HG03060 (cell line): ENCODE data around the gene TOP2B.

Experiments
- ATAC-seq: cut with Tn5 transposase; IDR thresholded peaks from one replicate; pipeline ENCODE4 v1.9.1; 2021; ENCODE audit warnings: low read depth, moderate number of reproducible peaks; ENCODE audit not compliant: unreplicated experiment

The TOP2B gene, protein sequence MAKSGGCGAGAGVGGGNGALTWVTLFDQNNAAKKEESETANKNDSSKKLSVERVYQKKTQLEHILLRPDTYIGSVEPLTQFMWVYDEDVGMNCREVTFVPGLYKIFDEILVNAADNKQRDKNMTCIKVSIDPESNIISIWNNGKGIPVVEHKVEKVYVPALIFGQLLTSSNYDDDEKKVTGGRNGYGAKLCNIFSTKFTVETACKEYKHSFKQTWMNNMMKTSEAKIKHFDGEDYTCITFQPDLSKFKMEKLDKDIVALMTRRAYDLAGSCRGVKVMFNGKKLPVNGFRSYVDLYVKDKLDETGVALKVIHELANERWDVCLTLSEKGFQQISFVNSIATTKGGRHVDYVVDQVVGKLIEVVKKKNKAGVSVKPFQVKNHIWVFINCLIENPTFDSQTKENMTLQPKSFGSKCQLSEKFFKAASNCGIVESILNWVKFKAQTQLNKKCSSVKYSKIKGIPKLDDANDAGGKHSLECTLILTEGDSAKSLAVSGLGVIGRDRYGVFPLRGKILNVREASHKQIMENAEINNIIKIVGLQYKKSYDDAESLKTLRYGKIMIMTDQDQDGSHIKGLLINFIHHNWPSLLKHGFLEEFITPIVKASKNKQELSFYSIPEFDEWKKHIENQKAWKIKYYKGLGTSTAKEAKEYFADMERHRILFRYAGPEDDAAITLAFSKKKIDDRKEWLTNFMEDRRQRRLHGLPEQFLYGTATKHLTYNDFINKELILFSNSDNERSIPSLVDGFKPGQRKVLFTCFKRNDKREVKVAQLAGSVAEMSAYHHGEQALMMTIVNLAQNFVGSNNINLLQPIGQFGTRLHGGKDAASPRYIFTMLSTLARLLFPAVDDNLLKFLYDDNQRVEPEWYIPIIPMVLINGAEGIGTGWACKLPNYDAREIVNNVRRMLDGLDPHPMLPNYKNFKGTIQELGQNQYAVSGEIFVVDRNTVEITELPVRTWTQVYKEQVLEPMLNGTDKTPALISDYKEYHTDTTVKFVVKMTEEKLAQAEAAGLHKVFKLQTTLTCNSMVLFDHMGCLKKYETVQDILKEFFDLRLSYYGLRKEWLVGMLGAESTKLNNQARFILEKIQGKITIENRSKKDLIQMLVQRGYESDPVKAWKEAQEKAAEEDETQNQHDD (N-terminal part only)

DNA sequence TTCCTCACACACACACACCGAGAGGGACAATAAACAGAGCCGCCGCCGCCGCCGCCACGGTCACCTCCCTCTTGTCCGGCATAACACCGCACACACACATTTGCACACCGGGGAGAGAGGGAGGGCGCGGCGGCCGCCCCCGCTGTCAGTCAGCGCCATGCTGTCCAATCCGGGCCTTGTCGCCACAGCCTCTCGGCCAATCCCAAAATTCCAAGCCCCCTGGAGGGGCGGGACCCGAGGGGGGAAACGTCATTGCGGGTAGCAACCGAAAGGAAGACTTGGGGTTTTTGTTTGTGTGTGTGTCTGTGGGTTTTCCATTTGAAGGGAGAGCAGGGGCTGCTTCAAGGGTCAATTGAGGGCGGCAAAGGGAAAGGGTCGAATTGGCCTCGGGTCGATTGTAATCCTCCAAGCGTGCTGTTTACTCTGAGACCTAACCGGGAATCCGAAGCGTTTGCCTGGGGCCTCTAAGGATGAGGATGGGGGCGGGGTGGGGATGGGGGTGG is at the start of gene TOP2B:
Gene TOP2B (minus strand): TSS at position 96 of the 503 bp plus-strand sequence. CDS start 610 bp downstream, outside the sequence.
- ATAC-seq = peak; percentile 90

DNA sequence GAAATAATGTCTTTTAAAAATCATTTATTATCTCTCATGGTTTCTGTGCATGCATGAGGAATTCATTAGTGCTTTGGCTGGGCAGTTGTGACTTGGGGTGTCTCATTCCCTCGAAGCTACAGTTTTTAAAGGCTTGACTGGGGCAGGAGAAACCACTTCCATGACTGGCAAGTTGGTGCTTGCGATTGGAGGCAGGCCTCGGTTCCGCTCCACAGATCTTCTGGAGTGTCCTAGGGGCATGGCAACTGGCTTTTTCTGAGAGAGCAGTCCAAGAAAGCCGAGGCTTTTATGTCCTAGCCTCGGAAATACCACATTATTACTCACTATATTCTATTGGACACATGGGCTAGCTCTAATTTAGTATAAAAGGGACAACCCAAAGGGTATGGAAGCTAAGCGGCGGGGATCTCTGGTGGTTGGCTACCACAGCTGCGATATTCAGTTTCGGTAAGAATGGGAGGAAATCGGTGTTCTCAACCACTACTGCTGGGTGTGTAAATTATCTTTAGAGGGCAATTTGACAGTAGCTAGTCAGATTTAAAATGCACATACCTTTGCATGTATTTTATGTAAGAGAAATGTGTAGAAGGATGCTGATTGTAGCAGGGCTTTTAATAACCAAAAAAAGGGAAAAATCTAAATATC is 48.8 kb upstream of the TOP2B start:
- ATAC-seq = no peak

DNA sequence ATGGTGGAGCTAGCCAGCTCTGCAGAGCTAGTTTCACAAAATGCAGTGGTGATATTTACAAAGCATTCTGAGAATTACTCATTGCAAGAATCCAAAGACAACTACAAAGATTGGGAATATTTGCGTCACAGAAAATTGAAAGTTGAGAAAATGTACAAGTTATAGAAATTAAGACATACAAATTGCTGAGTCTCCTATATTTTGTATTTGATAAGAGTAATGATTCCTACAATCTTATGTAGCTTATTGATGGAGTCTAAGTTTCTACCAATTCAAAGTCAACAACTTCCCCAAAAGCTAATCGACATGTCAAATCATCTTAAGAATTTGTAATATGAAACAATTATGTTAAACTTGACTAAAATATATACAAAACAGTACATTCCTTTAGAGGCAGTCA is 46.4 kb upstream of the TOP2B start:
- no peak for ATAC-seq

DNA sequence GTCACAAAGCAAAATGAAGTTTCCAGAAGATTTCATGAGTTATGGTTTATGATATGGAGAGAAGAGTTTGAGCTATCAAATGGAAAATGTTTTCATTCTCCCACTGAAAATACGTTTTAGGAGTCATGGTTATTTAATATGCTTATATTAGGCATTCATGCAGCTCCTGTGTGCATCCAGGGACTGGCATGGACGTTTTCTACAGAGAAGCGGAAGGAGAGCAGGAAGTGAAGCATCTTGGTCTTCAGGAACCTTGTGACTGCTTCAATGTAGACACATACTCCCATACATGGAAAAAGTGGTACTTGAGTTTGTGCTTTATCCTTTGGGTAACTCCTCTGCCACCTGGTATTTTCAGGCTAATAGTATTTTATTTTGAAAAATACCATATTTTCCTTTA is 43.3 kb upstream of the TOP2B start:
- ATAC-seq = no peak

DNA sequence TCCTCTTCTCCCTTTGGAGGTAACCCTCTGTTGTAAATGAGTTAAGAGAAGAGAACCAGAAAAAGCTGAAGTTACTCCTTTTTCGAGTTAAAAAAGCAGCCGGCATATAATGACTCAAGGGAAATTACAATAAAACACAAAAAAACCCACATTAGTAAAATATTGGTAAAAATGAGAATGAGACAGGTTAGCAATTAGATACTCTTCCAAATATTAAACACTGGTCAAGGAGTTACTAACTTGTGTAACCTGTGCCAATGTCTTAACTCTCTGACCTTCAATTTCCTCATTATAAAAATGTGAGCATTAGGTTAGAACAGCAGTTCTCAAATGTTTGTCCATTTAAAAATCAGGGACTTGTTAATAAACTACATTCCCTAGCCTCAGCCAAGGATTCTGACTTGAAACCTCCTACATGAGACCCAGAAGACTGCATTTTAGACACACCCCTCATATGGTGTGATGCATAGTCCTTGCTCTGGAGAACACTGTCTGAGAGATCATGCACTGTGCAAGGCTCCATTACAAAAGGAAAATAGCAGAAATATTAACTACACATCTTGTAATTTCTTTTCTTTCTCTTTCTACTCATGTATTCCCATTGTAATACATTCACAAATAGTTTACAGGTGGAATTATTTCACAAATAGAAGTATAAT is 42.7 kb upstream of the TOP2B start:
- ATAC-seq = no peak

DNA sequence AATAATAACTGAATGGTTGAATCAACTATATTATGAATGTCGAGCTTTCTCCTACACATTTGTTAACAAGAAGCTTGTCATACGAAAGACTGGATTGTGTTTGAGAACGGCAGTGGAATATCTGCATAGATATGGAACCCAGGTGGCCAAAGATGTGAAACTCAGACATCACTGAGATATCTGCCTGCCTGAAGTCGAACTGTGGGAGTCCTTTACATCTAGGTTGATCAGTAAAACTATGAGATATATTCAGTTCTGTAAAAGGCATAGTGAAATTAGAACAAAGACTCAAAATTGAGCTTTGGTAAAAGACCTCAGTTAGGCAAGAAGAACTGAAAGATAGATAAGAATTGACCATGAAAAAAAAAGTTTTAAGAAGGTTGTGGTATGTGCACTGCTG is 41.5 kb upstream of the TOP2B start:
- ATAC-seq = no peak

DNA sequence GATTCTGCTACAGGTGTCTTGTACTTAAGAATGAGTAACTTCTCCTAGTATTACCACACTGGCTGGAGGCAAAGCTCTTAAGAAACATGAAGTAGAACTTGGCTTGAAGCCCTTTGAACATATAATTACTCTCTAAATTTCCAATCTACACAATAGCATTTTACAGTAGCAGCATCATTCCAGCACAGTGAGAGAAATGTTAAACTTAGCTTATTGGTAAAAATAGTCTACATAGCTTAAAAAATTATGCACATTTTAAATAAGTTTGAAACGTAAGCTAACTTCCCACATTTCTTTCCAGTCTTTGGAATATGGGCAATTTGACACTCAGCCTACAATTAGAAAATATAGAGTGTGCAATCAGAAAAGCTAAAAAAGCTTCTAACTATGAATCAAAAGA is 32.8 kb upstream of the TOP2B start:
- ATAC-seq = no peak

DNA sequence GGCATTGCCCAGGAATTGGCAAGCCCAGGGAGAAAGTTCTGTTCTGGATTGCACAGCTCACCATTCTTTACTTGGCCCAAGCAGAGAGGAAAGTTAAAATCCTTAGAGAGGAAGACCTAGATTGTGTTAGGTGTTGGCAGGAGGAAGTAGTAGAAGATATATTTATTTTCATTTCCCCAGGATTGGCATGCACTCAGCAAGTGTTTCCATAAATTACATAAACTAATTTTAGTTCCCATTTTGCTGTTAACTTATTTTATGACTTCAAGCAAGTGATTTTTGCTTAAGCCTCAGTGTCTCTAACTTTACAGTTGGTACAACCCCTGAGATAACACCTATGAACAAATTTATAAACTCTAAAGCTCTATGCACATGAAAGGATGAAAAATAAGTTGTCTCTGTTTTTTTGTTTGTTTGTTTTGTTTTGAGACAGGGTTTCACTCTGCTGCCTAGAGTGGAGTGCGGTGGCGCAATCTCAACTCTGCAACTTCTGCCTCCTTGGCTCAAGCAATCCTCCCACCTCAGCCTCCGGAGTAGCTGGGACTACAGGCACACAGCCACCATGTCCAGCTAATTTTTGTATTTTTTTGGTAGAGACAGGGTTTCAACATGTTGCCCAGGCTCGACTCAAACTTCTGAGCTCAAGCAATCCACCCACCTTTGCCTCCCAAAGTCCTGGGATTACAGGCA is 31.2 kb upstream of the TOP2B start:
- no peak for ATAC-seq

DNA sequence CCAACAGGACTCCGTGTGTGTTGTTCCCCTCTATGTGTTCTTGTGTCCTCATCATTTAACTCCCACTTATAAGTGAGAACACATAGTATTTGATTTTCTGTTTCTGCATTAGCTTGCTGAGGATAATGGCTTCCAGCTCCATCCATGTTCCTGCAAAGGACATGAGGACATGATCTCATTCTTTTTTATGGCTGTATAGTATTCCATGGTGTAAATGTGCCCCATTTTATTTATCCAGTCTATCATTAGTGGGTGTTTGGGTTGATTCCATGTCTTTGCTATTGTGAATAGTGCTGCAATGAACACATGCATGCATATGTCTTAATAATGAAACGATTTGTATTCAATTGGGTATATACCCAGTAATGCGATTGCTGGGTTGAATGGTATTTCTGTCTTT is 28.5 kb upstream of the TOP2B start:
- ATAC-seq = no peak

DNA sequence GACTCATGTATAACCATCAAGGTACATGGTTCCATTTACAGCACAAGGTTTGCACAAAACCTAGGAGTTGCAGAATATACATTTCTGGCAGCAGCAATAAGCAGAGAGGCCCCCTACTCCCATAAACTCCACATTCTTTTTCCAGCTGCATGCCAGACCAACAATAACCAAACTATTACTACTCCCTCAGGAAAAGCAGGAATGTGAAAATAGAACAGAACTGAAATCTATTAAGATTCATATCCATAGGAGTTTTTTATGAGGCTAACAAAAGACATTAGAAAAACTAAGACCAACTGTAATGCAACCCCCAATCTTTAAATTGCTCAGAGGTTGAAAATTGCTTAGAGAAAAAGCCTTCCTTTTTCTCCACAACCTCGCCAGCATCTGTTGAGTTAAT is 27.6 kb upstream of the TOP2B start:
- no peak for ATAC-seq

DNA sequence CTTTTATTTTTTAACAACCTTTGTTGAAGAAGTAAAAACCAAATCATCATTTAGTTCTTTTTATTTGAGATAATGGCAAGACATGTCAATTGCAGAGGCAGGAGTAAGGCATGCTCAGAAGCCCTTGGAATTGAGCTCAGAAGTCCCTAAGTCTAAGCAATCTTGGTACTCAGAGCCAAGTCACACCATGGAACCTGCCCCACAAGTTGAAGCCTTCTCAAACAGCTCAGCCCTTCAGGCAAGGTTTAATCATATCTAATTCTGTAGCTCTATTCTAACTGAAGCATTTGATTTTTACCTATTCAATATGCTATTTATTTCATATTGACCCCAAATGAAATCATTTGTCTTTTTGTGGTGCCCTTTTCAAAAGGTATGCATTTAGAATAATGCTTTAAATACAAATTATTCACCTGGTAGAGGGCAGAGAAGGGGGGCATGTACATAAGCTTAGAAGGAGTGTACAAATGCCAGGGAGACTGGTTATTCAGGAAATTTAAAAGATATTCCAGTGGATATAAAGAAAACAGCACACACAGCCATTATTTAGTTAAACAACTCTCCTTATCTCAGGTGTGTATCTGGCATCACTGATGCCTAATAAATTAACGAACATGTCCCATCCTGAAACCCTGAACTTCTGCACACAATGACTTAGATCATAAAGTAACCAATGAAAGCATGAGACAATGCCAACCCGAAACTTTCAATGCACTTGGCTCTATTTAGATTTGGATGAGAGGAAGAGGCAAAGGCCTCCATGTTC is 26.2 kb upstream of the TOP2B start:
- ATAC-seq = no peak

DNA sequence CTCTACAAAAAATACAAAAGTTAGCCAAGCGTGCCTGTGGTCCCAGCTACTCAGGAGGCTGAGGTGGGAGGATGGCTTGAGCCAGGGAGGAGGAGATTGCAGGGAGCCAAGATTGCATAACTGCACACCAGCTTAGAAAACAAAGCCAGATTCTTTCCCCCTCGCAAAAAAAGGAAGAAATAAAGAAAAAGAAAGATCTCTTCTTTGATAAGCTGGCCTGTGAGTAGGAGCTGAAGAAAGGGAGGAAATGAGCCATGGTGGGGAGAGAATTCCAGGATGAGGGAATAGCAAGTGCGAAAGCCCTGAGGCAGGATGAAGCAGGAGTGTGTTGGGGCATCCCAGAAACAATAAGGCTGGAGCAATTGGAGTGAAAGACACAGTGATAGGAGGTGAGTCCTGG is 24.5 kb upstream of the TOP2B start:
- ATAC-seq = no peak

DNA sequence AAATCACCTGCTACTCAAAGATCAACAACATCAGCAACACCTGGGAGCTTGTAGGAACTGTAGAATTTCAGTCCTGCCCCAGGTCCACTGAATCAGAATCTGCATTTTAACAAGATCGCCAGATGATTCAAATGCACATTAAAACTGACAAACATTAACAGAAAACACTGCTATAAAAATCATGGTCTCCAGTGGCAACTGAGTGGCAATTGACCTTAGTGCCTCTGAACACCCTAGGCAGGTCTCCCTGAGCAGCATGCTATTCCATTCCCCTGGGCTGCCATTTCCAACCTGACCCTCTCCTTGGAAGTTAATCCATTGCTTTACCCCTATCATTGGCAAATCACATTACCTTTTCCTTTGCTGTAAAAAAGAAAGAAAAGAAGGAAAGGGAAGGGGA is 23.0 kb upstream of the TOP2B start:
- no peak for ATAC-seq

DNA sequence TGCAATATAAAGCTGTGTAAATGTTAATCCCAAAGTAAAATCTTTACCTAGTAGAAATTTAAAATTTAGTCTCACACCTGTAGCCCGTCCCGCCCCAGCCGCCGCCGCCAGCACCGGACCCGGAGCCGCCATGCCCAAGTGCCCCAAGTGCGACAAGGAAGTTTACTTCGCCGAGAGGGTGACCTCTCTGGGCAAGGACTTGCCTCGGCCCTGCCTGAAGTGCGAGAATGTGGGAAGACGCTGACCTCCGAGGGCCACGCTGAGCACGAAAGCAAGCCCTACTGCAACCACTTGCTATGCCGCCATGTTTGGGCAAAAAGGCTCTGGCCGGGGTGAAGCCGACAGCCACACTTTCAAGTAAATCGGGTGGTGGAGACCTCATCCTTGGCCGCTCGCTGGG is 22.1 kb upstream of the TOP2B start:
- ATAC-seq = no peak

DNA sequence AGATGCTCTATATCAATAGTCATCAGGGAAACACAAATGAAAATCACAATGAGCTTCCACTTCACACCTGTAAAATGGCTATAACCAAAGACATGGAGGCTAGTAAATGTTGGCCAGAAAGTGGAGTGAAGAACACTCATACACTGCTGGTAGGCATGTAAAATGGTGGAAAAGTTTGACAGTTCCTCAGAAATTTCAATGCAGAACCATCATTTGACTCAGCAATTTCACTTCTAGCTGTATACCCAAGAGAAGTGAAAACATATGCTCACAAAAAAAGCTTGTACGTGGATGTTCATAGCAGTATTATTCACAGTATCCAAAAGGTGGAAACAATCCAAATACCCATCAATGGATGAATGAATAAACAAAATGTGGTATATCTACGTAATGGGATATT is 19.2 kb upstream of the TOP2B start:
- ATAC-seq = no peak

DNA sequence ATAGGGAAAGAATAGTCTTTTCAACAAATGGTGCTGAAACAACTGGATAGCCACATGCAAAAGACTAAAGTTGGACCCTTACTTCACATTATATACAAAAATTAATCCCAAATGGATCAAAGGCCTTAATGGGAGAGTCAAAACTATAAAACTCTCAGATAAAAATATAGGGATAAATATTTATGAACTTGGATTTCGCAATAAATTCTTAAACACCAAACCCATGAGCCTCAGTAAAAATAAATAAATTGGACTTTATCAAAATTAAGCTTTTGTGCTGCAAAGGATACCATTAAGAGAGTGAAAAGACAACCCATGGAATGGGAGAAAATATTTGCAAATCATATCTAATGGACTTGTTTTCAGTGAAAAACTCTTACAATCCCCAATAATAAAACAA is 18.7 kb upstream of the TOP2B start:
- no peak for ATAC-seq

DNA sequence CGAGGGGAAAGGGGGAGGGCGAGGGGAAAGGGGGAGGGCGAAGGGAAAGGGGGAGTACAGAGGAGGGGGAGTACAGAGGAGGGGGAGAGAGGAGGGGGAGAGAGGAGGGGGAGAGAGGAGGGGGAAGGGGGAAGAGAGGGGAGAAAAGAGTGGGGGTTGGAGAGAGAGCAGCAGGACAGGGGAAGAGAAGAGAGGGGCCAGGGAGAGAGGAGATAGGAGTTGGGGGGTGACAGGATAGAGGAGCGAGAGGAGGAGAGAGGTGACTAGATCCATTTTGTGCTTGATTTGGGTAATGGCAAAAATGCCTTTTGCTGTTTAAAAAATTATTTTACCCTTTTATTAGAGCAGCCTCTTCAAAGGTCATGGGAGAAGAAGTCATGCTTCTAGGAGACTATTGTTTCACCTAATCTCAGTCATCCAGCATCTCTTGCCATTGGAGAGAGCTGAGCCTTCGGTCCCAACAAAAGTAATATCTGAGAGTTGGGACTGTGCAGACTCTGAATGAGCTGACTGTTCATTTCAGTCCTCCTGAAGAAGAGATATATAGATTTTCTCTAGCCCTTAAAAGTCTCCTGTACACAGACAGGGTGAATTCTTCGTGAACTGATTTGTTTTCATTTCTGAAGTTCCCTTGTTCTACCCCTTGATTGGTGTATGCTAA is 15.1 kb upstream of the TOP2B start:
- no peak for ATAC-seq

DNA sequence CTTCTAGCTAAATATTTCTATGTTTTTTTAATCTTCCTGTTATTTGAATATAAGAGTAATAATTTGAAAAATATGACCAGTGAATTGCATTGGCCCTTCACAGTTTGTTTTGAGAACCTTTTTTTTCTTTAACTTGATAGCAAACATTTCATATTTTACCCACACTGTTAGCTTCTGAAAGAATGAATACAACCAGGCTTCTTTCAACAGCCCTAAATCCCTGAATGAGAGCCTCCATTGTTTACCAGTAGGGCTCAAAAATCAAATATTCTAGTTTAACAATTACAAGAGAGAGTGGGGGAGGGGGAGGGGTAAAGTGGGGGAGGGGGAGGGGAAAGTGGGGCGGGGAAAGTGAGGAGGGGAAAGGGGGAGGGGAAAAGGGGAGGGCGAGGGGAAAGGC is 14.5 kb upstream of the TOP2B start:
- ATAC-seq = no peak
